Type B pancreatic cell (in vitro differentiated cells): ENCODE measurements around the gene PHF12. TPM values are rescaled to one million over a fixed set of nuclear protein-coding genes. Genes with fewer than 3 reads are reported as not detected.

Source experiments
- DNase-seq: peaks from one replicate; pipeline ENCODE4 v3.0.0; 2021; ENCODE audit warnings: mixed read lengths; ENCODE audit not compliant: unreplicated experiment; ENCODE audit errors: extremely low spot score
- H3K27ac Mint-ChIP-seq: 2 replicates; pipeline ENCODE4 v1.8.0; 2021; ENCODE audit warnings: mild to moderate bottlenecking, mixed read lengths
- H3K27me3 Mint-ChIP-seq: 2 replicates; pipeline ENCODE4 v1.8.0; 2021; ENCODE audit warnings: mixed read lengths
- H3K36me3 Mint-ChIP-seq: 2 replicates; pipeline ENCODE4 v1.8.0; 2021; ENCODE audit warnings: mixed read lengths
- H3K4me1 Mint-ChIP-seq: one replicate; pipeline ENCODE4 v1.8.0; 2021; ENCODE audit warnings: mixed read lengths; ENCODE audit not compliant: unreplicated experiment
- H3K4me3 Mint-ChIP-seq: 2 replicates; pipeline ENCODE4 v1.8.0; 2021; ENCODE audit warnings: mild to moderate bottlenecking, mixed read lengths
- H3K9me3 Mint-ChIP-seq: 2 replicates; pipeline ENCODE4 v1.8.0; 2021; ENCODE audit warnings: mixed read lengths
- CTCF ChIP-seq: fragments of 200-600 bp; sonication (generic); conservative IDR thresholded peaks from 2 replicates; pipeline ENCODE4 v1.5.0; 2021; ENCODE audit warnings: antibody characterized with exemption, mild to moderate bottlenecking
- total RNA-seq: library from RNA; stranded (reverse); gene quantifications from 2 replicates; pipeline ENCODE4 v1.2.1, GENCODE V29; 2021; ENCODE audit warnings: low replicate concordance

PHF12 gene
- total RNA-seq, 1 donor from 2014 or later, result 58.0 TPM

DNA sequence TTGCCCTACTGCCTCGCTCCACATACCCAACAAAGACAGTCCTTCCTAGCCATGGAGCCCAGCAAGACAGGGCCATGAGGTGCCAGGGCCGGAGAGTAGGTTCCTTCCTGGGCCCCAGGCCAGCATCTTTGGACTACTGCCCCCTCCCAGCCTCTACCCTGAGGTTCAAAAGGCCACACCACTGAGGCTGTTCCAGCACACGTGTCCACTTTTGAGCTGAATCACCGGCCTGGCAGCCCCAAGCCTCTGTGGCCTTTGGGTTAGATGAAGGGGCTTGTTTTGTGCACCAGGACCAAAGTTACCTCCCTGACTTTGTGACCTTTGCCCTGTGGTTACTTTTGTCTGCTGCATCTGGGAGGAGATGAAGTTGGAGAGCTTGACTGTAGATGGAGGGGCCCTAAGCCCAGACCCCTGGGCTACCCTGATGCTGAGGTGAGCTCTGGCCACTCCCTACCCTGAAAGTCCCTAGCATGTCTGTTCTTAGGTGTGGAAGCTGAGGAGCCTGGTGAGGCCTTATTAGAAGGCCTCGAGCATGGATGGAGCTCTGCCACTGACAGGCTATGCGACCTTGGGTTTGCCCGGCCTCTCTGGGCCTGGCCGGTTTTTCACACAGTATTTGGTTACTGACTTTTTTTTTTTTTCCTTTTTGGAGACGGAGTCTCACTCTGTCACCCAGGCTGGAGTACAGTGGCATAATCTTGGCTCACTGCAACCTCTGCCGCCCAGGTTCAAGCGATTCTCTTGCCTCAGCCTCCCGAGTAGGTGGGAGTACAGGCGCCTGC, 42.5 kb upstream of the PHF12 start:
- Mint-ChIP-seq H3K4me1 (no peaks in the 10 kb centered on the region), H3K27ac (no peak overlapping the region), H3K36me3 (no peaks in the 10 kb centered on the region), H3K9me3 (no peaks in the 10 kb centered on the region), H3K4me3 (no peak overlapping the region), H3K27me3 (peaks cover 39% of the 10 kb centered on the region)
- no peak for DNase-seq
- TF ChIP-seq CTCF, result no peak

GRCh38 chr17:28992625-28993600, 41.6 kb upstream of the PHF12 start:
- no peaks in the 10 kb centered on the region for H3K9me3 Mint-ChIP-seq
- no peak overlapping the region for H3K4me3 Mint-ChIP-seq
- DNase-seq, result no peak
- TF ChIP-seq CTCF, result no peak
- H3K36me3 Mint-ChIP-seq, result no peaks in the 10 kb centered on the region
- no peaks in the 10 kb centered on the region for H3K4me1 Mint-ChIP-seq
- H3K27me3 Mint-ChIP-seq, result peaks cover 39% of the 10 kb centered on the region
- no peak overlapping the region for H3K27ac Mint-ChIP-seq

DNA sequence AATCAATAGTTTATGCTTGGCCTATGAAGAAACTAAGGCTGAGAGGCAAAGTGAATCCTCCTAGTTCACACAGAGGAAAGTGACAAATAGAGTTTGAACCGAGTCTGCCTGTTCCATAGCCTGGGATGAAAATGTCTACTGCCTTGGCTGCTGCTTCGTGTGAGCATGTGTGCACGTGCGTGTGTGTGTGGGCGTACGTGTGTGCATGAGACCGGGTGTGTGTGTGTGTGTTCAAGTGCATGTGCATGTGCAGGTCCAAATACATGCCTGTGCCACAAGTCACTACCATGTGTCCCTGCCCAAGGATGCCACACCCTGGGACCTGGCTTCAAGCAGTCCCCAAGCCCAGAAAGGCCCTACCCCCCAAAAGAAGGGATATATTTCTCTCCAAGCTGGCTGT, 40.9 kb upstream of the PHF12 start:
- no peaks in the 10 kb centered on the region for H3K36me3 Mint-ChIP-seq
- no peak for TF ChIP-seq CTCF
- DNase-seq, result no peak
- H3K9me3 Mint-ChIP-seq, result no peaks in the 10 kb centered on the region
- H3K27ac Mint-ChIP-seq, result no peak overlapping the region
- no peaks in the 10 kb centered on the region for H3K4me1 Mint-ChIP-seq
- H3K4me3 Mint-ChIP-seq, result no peak overlapping the region
- peaks cover 38% of the 10 kb centered on the region for H3K27me3 Mint-ChIP-seq

- no peak overlapping the region for H3K27ac Mint-ChIP-seq
- H3K9me3 Mint-ChIP-seq, result no peaks in the 10 kb centered on the region
- no peak for DNase-seq
- H3K4me3 Mint-ChIP-seq, result no peak overlapping the region
- H3K27me3 Mint-ChIP-seq, result peaks cover 35% of the 10 kb centered on the region
- no peaks in the 10 kb centered on the region for H3K4me1 Mint-ChIP-seq
- TF ChIP-seq CTCF, result no peak
- no peaks in the 10 kb centered on the region for H3K36me3 Mint-ChIP-seq
These were observed 40.5 kb upstream of the PHF12 start for GRCh38 chr17:28991779-28992178.

- Mint-ChIP-seq H3K27ac (no peak overlapping the region), H3K36me3 (no peaks in the 10 kb centered on the region), H3K4me1 (peaks cover 3% of the 10 kb centered on the region), H3K9me3 (no peaks in the 10 kb centered on the region), H3K4me3 (no peak overlapping the region), H3K27me3 (peaks cover 47% of the 10 kb centered on the region)
- no peak for TF ChIP-seq CTCF
- no peak for DNase-seq
These were observed 37.7 kb upstream of the PHF12 start for GRCh38 chr17:28989028-28989427.
